HL-60 (cell line): ENCODE results near the gene KCNG2.

ENCODE experiments used
- DNase-seq, 2 experiments: peaks; one replicate each; pipeline ENCODE4 v3.0.0-alpha.2; 2010 to 2020; ENCODE audit warnings: low read depth in 1 of 2, low spot score in 1 of 2
- H3K27ac ChIP-seq: fragments of 250-450 bp; sonication (Bioruptor Pico); replicated peaks from 2 replicates; pipeline ENCODE4 v1.5.1; 2020; ENCODE audit warnings: mild to moderate bottlenecking, moderate library complexity
- H3K27me3 ChIP-seq: fragments of 250-450 bp; sonication (Bioruptor Pico); 2 replicates; pipeline ENCODE4 v1.5.1; 2021; ENCODE audit warnings: mild to moderate bottlenecking, moderate library complexity; ENCODE audit not compliant: insufficient read depth, poor library complexity, severe bottlenecking
- H3K4me3 ChIP-seq: replicated peaks from 2 replicates; pipeline ENCODE4 v1.5.1; 2011; ENCODE audit warnings: mild to moderate bottlenecking, control low read depth, low read length; ENCODE audit not compliant: insufficient read depth
- GABPA ChIP-seq: IDR thresholded peaks from 2 replicates; pipeline ENCODE4 v1.6.1; 2012; ENCODE audit warnings: low read depth
- POLR2AphosphoS5 ChIP-seq: IDR thresholded peaks from 2 replicates; pipeline ENCODE4 v1.6.1; 2012; ENCODE audit warnings: low read depth
- SPI1 ChIP-seq: IDR thresholded peaks from 2 replicates; pipeline ENCODE4 v1.6.1; 2012; ENCODE audit warnings: low read depth, mild to moderate bottlenecking, borderline replicate concordance
- TF ChIP-seq, protein P1 (sequence below): IDR thresholded peaks from one replicate; pipeline ENCODE4 v1.5.1; 2011; ENCODE audit warnings: low read length, control low read depth, inconsistent platforms; ENCODE audit not compliant: insufficient read depth
- TF ChIP-seq, protein P2 (sequence below): IDR thresholded peaks from 2 replicates; pipeline ENCODE4 v1.6.1; 2012; ENCODE audit warnings: low read depth; ENCODE audit not compliant: insufficient replicate concordance

The KCNG2 gene

GRCh38 chr18:79778291-79778791 lies 19.4 kb upstream of the KCNG2 start:
- H3K27me3 ChIP-seq, result no peaks in the 10 kb centered on the region
- H3K27ac ChIP-seq, result no peak overlapping the region
- no peak overlapping the region for H3K4me3 ChIP-seq
- no peak for DNase-seq
- TF ChIP-seq SPI1 (no peak), GABPA (no peak), POLR2AphosphoS5 (no peak)
- TF ChIP-seq, protein P1, sequence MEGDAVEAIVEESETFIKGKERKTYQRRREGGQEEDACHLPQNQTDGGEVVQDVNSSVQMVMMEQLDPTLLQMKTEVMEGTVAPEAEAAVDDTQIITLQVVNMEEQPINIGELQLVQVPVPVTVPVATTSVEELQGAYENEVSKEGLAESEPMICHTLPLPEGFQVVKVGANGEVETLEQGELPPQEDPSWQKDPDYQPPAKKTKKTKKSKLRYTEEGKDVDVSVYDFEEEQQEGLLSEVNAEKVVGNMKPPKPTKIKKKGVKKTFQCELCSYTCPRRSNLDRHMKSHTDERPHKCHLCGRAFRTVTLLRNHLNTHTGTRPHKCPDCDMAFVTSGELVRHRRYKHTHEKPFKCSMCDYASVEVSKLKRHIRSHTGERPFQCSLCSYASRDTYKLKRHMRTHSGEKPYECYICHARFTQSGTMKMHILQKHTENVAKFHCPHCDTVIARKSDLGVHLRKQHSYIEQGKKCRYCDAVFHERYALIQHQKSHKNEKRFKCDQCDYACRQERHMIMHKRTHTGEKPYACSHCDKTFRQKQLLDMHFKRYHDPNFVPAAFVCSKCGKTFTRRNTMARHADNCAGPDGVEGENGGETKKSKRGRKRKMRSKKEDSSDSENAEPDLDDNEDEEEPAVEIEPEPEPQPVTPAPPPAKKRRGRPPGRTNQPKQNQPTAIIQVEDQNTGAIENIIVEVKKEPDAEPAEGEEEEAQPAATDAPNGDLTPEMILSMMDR, result no peak
- TF ChIP-seq, protein P2, sequence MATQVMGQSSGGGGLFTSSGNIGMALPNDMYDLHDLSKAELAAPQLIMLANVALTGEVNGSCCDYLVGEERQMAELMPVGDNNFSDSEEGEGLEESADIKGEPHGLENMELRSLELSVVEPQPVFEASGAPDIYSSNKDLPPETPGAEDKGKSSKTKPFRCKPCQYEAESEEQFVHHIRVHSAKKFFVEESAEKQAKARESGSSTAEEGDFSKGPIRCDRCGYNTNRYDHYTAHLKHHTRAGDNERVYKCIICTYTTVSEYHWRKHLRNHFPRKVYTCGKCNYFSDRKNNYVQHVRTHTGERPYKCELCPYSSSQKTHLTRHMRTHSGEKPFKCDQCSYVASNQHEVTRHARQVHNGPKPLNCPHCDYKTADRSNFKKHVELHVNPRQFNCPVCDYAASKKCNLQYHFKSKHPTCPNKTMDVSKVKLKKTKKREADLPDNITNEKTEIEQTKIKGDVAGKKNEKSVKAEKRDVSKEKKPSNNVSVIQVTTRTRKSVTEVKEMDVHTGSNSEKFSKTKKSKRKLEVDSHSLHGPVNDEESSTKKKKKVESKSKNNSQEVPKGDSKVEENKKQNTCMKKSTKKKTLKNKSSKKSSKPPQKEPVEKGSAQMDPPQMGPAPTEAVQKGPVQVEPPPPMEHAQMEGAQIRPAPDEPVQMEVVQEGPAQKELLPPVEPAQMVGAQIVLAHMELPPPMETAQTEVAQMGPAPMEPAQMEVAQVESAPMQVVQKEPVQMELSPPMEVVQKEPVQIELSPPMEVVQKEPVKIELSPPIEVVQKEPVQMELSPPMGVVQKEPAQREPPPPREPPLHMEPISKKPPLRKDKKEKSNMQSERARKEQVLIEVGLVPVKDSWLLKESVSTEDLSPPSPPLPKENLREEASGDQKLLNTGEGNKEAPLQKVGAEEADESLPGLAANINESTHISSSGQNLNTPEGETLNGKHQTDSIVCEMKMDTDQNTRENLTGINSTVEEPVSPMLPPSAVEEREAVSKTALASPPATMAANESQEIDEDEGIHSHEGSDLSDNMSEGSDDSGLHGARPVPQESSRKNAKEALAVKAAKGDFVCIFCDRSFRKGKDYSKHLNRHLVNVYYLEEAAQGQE, result no peak

DNA sequence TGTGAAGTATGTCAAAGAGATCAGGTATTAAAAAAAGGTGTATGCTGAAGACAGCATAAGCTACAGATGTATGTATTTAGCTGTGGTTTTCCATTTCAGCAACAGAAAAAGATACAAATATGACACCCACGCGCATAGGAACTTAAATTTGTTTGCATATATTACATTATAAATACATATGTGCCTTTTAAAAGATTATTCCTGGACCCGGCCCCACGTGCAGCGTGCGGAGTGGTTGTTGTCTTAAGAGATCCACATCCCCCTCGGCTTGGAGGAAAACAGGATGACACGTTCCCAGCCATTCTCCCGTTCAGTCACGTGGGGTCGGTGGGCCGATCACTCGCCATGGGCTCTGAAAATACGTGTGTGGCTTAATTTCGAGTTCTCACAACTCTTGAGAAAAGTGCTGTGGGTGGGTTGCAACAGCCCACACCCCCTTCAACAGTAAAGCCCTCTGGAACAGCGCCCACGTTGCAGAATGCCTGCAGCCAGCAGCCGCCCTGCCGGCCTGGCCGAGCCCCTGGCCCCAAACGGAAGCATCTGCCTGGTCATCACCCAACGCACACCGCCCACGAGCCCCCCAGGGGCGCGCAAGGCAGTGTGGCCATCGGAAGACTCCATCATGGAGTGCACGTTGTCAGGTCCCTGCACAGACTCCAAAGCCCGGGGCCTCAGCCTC lies 18.6 kb upstream of the KCNG2 start:
- DNase-seq, result no peak
- Histone ChIP-seq H3K27me3 (no peaks in the 10 kb centered on the region), H3K4me3 (no peak overlapping the region), H3K27ac (no peak overlapping the region)
- TF ChIP-seq, protein P1, result no peak
- TF ChIP-seq POLR2AphosphoS5 (no peak), SPI1 (no peak), GABPA (no peak)
- TF ChIP-seq, protein P2, result no peak

DNA sequence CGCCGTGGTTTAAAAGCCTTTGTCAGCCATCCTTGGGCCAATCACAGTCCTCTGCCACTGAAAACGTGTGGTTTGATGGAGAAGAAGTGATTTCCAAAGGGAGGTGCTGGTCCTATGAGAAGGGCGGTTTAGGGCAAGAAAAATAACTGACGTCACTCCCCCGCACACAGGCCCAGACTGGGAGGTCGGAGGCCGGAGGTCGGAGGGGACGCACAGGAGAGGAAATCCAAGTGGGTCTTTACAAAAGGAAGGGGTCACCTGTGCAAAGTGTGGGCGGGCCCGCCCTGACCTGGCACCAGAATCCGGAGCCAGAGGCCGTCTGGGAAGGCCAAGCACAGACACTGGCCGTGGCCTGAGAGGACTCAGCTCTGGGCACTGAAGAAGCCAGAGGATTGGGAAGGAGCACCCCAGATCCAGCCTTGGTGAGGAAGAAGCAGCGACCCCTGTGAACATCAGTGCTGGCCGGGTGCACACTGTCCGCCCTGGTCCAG lies 18.0 kb upstream of the KCNG2 start:
- no peak for TF ChIP-seq SPI1
- TF ChIP-seq POLR2AphosphoS5, result no peak
- no peak for TF ChIP-seq GABPA
- TF ChIP-seq, protein P2, result no peak
- TF ChIP-seq, protein P1, result no peak

More for the DNA sequence above, 18.0 kb upstream of the KCNG2 start:
- Histone ChIP-seq H3K27ac (no peak overlapping the region), H3K27me3 (no peaks in the 10 kb centered on the region), H3K4me3 (no peak overlapping the region)
- no peak for DNase-seq
